K562 (cell line): Measurements from ENCODE around the gene ERCC1. TPM values are rescaled to one million over a fixed set of nuclear protein-coding genes. Genes with fewer than 3 reads are reported as not detected.

ENCODE experiments used
- ATAC-seq: fragments of 200-7000 bp; cut with Tn5 transposase; 3 replicates; pipeline ENCODE4 v1.9.1; 2020; ENCODE audit warnings: moderate library complexity
- BruUV-seq: library from RNA; stranded (reverse); fragments of 400-500 nt; replicated peaks from 2 replicates; lab custom pipeline; 2021; lab: Mats Ljungman, UMichigan
- CTCF ChIA-PET: fragments of 300-600 bp; formaldehyde crosslinking; extraction: SDS; loops from one replicate; lab custom pipeline; 2021; ENCODE audit warnings: low intra/inter-chr PET ratio; lab: Yijun Ruan, JAX
- POLR2A ChIA-PET: fragments of 300-600, 350-650 bp; sonication (Branson Sonifier 250); formaldehyde crosslinking; extraction: SDS; loops from one replicate; lab custom pipeline; 2021; ENCODE audit warnings: antibody characterized with exemption, inconsistent platforms; lab: Yijun Ruan, JAX
- DNase-seq, 4 experiments: peaks; one replicate each; pipeline versions ENCODE4 v3.0.0 to v3.0.0-alpha.2; 2011 to 2018; ENCODE audit warnings: low spot score in 3 of 4, mixed read lengths in 3 of 4; ENCODE audit errors: extremely low read depth in 1 of 4
- FAIRE-seq: peaks from 2 replicates; lab custom pipeline; 2011; peaks lifted over from hg19 to GRCh38; lab: Jason Lieb, UNC
- H2AFZ ChIP-seq: 2 replicates; pipeline ENCODE4 v1.6.0; 2011; ENCODE audit warnings: low read depth, low read length, control low read depth, inconsistent platforms
- H3K27ac ChIP-seq: fragments of 200-600 bp; 3 replicates; pipeline ENCODE4 v1.8.0; 2011; ENCODE audit warnings: low read depth, mild to moderate bottlenecking, control low read depth, inconsistent platforms, low read length, moderate library complexity, mixed read lengths; ENCODE audit errors: extremely low read depth
- H3K27me3 ChIP-seq, 2 experiments: fragments of 300-600 bp in 1 of 2; 2 replicates in 1 of 2; 3 replicates in 1 of 2; pipeline versions ENCODE4 v1.6.0 to v1.8.0; 2011; ENCODE audit warnings: inconsistent platforms in 2 of 2, low read length in 2 of 2, mild to moderate bottlenecking in 1 of 2, mixed read lengths in 1 of 2, moderate library complexity in 1 of 2; ENCODE audit not compliant: control insufficient read depth in 2 of 2, insufficient read depth in 2 of 2
- H3K36me3 ChIP-seq: fragments of 300-600 bp; 3 replicates; pipeline ENCODE4 v1.8.0; 2011; ENCODE audit warnings: mild to moderate bottlenecking, low read length, inconsistent platforms; ENCODE audit not compliant: control insufficient read depth, insufficient read depth
- H3K4me1 ChIP-seq, 2 experiments: fragments of 200-600 bp in 1 of 2; replicated peaks in 1 of 2; 2 replicates in 1 of 2; 3 replicates in 1 of 2; pipeline versions ENCODE4 v1.5.1 to v1.8.0; 2011; ENCODE audit warnings: inconsistent platforms in 2 of 2, low read length in 2 of 2, mild to moderate bottlenecking in 1 of 2, mixed read lengths in 1 of 2, moderate library complexity in 1 of 2; ENCODE audit not compliant: control insufficient read depth in 2 of 2, insufficient read depth in 2 of 2
- H3K4me2 ChIP-seq: 2 replicates; pipeline ENCODE4 v1.6.1; 2011; ENCODE audit warnings: low read length, control low read depth, inconsistent platforms, mixed read lengths; ENCODE audit not compliant: insufficient read depth
- H3K4me3 ChIP-seq: fragments of 200-600 bp; sonication (generic), shearing (Covaris generic); 2 replicates; pipeline ENCODE4 v1.5.1; 2016; ENCODE audit warnings: control low read depth, inconsistent platforms
- H3K79me2 ChIP-seq: fragments of 200-600 bp; 3 replicates; pipeline ENCODE4 v1.8.0; 2011; ENCODE audit warnings: low read length, inconsistent platforms; ENCODE audit not compliant: control insufficient read depth, insufficient read depth
- H3K9ac ChIP-seq, 2 experiments: 2 replicates each; pipeline versions ENCODE4 v1.6.0 to v1.6.1; 2011; ENCODE audit warnings: low read depth in 2 of 2, low read length in 2 of 2, control low read depth in 1 of 2, inconsistent platforms in 1 of 2, mild to moderate bottlenecking in 1 of 2, mixed read lengths in 1 of 2; ENCODE audit not compliant: insufficient read depth in 1 of 2
- H3K9me1 ChIP-seq: one replicate; pipeline ENCODE4 v1.6.0; 2011; ENCODE audit warnings: inconsistent platforms, mild to moderate bottlenecking, low read length, moderate library complexity; ENCODE audit not compliant: control insufficient read depth, insufficient read depth
- H3K9me3 ChIP-seq: replicated peaks from 2 replicates; pipeline ENCODE4 v1.5.1; 2011; ENCODE audit warnings: low read depth, low read length, inconsistent platforms; ENCODE audit not compliant: control insufficient read depth, insufficient read depth
- H4K20me1 ChIP-seq: replicated peaks from 2 replicates; pipeline ENCODE4 v1.6.1; 2011; ENCODE audit warnings: low read length, inconsistent platforms, mixed read lengths; ENCODE audit not compliant: control insufficient read depth, insufficient read depth
- BCL6 ChIP-seq: fragments of 250-450 bp; sonication (Bioruptor Pico); IDR thresholded peaks from 2 replicates; pipeline ENCODE4 v1.4.0; 2020
- BCOR ChIP-seq: fragments of 450-650 bp; IDR thresholded peaks from 2 replicates; pipeline ENCODE4 v1.6.1; 2016
- CXXC5 ChIP-seq: fragments of 250-450 bp; sonication (Bioruptor Pico); IDR thresholded peaks from 2 replicates; pipeline ENCODE4 v1.8.0; 2022; ENCODE audit warnings: inconsistent platforms, mild to moderate bottlenecking, moderate library complexity
- E2F6 ChIP-seq, 2 experiments: IDR thresholded peaks; 2 replicates each; pipeline ENCODE4 v1.6.1; 2011; ENCODE audit warnings: borderline replicate concordance in 1 of 2, control low read depth in 1 of 2, low read depth in 1 of 2, low read length in 1 of 2, mild to moderate bottlenecking in 1 of 2, mixed read lengths in 1 of 2, moderate library complexity in 1 of 2; ENCODE audit not compliant: insufficient read depth in 1 of 2, insufficient read length in 1 of 2, poor library complexity in 1 of 2, severe bottlenecking in 1 of 2; ENCODE audit errors: extremely low read depth in 1 of 2
- FOS ChIP-seq: IDR thresholded peaks from 3 replicates; pipeline ENCODE4 v1.6.1; 2011; ENCODE audit not compliant: insufficient read length; ENCODE audit errors: extremely low read depth
- JUND ChIP-seq, 2 experiments: IDR thresholded peaks; 2 replicates in 1 of 2; 3 replicates in 1 of 2; pipeline ENCODE4 v1.6.1; 2011; ENCODE audit warnings: borderline replicate concordance in 2 of 2, low read depth in 2 of 2, low read length in 2 of 2, improper control_type of control experiment in 1 of 2, missing biosample characterization in 1 of 2, missing genetic modification characterization in 1 of 2, missing genetic modification reagents in 1 of 2
- LARP7 ChIP-seq: fragments of 450-650 bp; IDR thresholded peaks from 2 replicates; pipeline ENCODE4 v1.6.1; 2016
- RB1 ChIP-seq: fragments of 450-650 bp; IDR thresholded peaks from 2 replicates; pipeline ENCODE4 v1.6.1; 2017; ENCODE audit warnings: low read depth, mild to moderate bottlenecking
- ZBED1 ChIP-seq: IDR thresholded peaks from 2 replicates; pipeline ENCODE4 v1.6.1; 2014
- ZBTB12 ChIP-seq: fragments of 250-450 bp; sonication (Bioruptor Pico); IDR thresholded peaks from 2 replicates; pipeline ENCODE4 v1.4.0; 2020
- ZFP91 ChIP-seq: sonication (generic); formaldehyde crosslinking; IDR thresholded peaks from 2 replicates; pipeline ENCODE4 v1.8.0; 2022; ENCODE audit warnings: mild to moderate bottlenecking, missing genetic modification reagents
- ZNF24 ChIP-seq: fragments of 450-650 bp; IDR thresholded peaks from 2 replicates; pipeline ENCODE4 v1.6.1; 2016
- ZNF449 ChIP-seq: fragments of 250-450 bp; sonication (Bioruptor Pico); IDR thresholded peaks from 2 replicates; pipeline ENCODE4 v1.8.0; 2022; ENCODE audit warnings: moderate library complexity, mild to moderate bottlenecking, inconsistent platforms
- ZSCAN32 ChIP-seq: fragments of 450-650 bp; formaldehyde crosslinking; IDR thresholded peaks from 2 replicates; pipeline ENCODE4 v1.4.0; 2020; ENCODE audit warnings: mild to moderate bottlenecking, moderate library complexity
- WGBS: fragments of 100-300 bp; shearing (Covaris generic); methylation state at CpG from one replicate; pipeline ENCODE4 v1.1.6; 2016; ENCODE audit warnings: low coverage, mixed read lengths; ENCODE audit not compliant: insufficient coverage; ENCODE audit errors: missing lambda C conversion rate; 5-methylcytosine and 5-hydroxymethylcytosine counted together
- in situ Hi-C: fragments of 300-500 bp; cut with MboI; formaldehyde crosslinking; loops from 4 replicates; pipeline ENCODE4 v1.15.0; 2018; ENCODE audit warnings: inconsistent platforms, mixed read lengths
- intact Hi-C: fragments of 100-400 bp; cut with micrococcal nuclease; formaldehyde crosslinking; loops from 2 replicates; pipeline ENCODE4 v1.14.2; 2022
- polyA plus RNA-seq, 8 experiments: library from polyadenylated mRNA; depleted of rRNA in 4 of 8; stranded (reverse) in 5 of 8; unstranded in 3 of 8; fragments of >200 nt; fragmentation: Nextera tagmentation in 2 of 8; fragmentation: Illumina TruSeq in 1 of 8; extraction: Ambion mirVana in 2 of 8; extraction: Trizol in 1 of 8; gene quantifications; 2 replicates each; pipeline versions ENCODE4 v1.2.1 to v1.2.3, GENCODE V29; 2011 to 2014; ENCODE audit warnings: inconsistent platforms in 1 of 8, missing spikeins in 1 of 8
- total RNA-seq, 7 experiments: library from RNA; depleted of rRNA in 6 of 7; stranded (reverse); fragments of >200 nt in 6 of 7; fragmentation: Illumina TruSeq in 2 of 7; extraction: Trizol in 2 of 7; gene quantifications; 2 replicates each; pipeline versions ENCODE4 v1.2.1 to v1.2.3, GENCODE V29; 2011 to 2021; ENCODE audit warnings: low replicate concordance in 1 of 7

ERCC1 gene
- total and polyA plus RNA-seq, 9 of the 15 experiments (the other 6 are each of a cell fraction or from before 2014, with no cell fraction given): 9.3 to 92.6 (median 60.0) TPM

- ATAC-seq: peak; percentile 50
- BruUV-seq: no TSS peak
- no peaks in the 10 kb centered on the region for H4K20me1 ChIP-seq
- FAIRE-seq: peak; percentile 11
- H3K36me3 ChIP-seq: no peaks in the 10 kb centered on the region
- WGBS: 3% methylated on average over 47 of the region's 73 CpGs
- H3K4me1 ChIP-seq: peaks cover 19 to 34% of the 10 kb centered on the region in 2 experiments; a peak in 4 of 5 replicates
- H3K9me1 ChIP-seq: no peaks in the 10 kb centered on the region
- POLR2A ChIA-PET: interaction anchor here (0.6 to 2.4 kb wide), 9 partner anchors 11 to 80 kb away, joined by 3 to 12 read pairs (median 5); no protein-coding TSS in a partner anchor
- DNase-seq: peak; percentile 71 to 74 (median 72)
- H3K27ac ChIP-seq: peak overlapping the region; percentile 87
- no peaks in the 10 kb centered on the region for H3K9me3 ChIP-seq
- peak overlapping the region; percentile 97 for H2AFZ ChIP-seq
- CTCF ChIA-PET: interaction anchor here (1.0 to 4.9 kb wide), 4 partner anchors 11 to 129 kb away, joined by 3 to 85 read pairs (median 8); no protein-coding TSS in a partner anchor
- peak overlapping the region; percentile 84 for H3K4me2 ChIP-seq
- peak overlapping the region; percentile 88 to 99 for H3K9ac ChIP-seq
- H3K27me3 ChIP-seq: no peaks in the 10 kb centered on the region
- H3K79me2 ChIP-seq: no peaks in the 10 kb centered on the region
- in situ Hi-C loops (no loop called here), intact Hi-C loops (loop anchor here (5.0 kb wide), 1 partner anchor 129 kb away; no protein-coding TSS in a partner anchor)
- H3K4me3 ChIP-seq: peak overlapping the region; percentile 71
- TF ChIP-seq ZFP91 (no peak), FOS (no peak), ZBTB12 (CRISPR knock-in tag) (peak; percentile 24; the same call in 1 of the 2 replicates), LARP7 (0 out of 2 replicates have a peak, but pooled peaks have one; percentile 36), ZNF449 (CRISPR knock-in tag) (no peak), ZSCAN32 (CRISPR knock-in tag) (no peak), RB1 (no peak; the same call in none of the 2 replicates), ZNF24 (peak; percentile 15; the same call in 1 of the 2 replicates), E2F6 (IDR thresholded peaks at IDR 0.05; ENCODE audit: borderline replicate concordance in 1 of 2, extremely low read depth in 1 of 2, insufficient read depth in 1 of 2, insufficient read length in 1 of 2, low read depth in 1 of 2, low read length in 1 of 2, poor library complexity in 1 of 2, severe bottlenecking in 1 of 2) (peak in 1 of 2 experiments; percentile 39), JUND (IDR thresholded peaks at IDR 0.05; ENCODE audit: borderline replicate concordance, low read depth, low read length) (no peak), JUND (tag; IDR thresholded peaks at IDR 0.05; ENCODE audit: borderline replicate concordance, low read depth, low read length) (peak; percentile 27; the same call in 1 of the 3 replicates), CXXC5 (peak; percentile 69), BCL6 (CRISPR knock-in tag) (no peak), ZBED1 (no peak), BCOR (peak; percentile 100)
Observed at GRCh38 chr19:45428384-45429231, 4.9 kb upstream of the ERCC1 start.
